Measurements from ENCODE around the gene TEKT4.
"Not testable (repeated sequence)": the region's sequence is repeated elsewhere in the genome, so short reads cannot be mapped to it uniquely, and the experiment has no call there.

Gene TEKT4

GRCh38 chr2:94872676-94873361 is 1.6 kb downstream of the TEKT4 start:
- Histone ChIP-seq H3K36me3 (ENCODE audit: insufficient read depth, low read length) (no peaks in the 10 kb centered on the region), H3K4me3 (ENCODE audit: low read length) (no peak overlapping the region), H3K9me3 (ENCODE audit: low read length) (no peaks in the 10 kb centered on the region), H3K27me3 (ENCODE audit: insufficient read depth, low read length) (peaks cover 19% of the 10 kb centered on the region), H3K4me1 (ENCODE audit: insufficient read depth, low read length) (no peaks in the 10 kb centered on the region), H2AFZ (ENCODE audit: low read depth, low read length) (no peak overlapping the region)

GRCh38 chr2:94873362-94874276 is 2.4 kb downstream of the TEKT4 start:
- no peak overlapping the region for H3K4me3 ChIP-seq (ENCODE audit: low read length)
- no peak overlapping the region for H2AFZ ChIP-seq (ENCODE audit: low read depth, low read length)
- no peaks in the 10 kb centered on the region for H3K36me3 ChIP-seq (ENCODE audit: insufficient read depth, low read length)
- no peaks in the 10 kb centered on the region for H3K9me3 ChIP-seq (ENCODE audit: low read length)
- H3K4me1 ChIP-seq (ENCODE audit: insufficient read depth, low read length): no peaks in the 10 kb centered on the region
- H3K27me3 ChIP-seq (ENCODE audit: insufficient read depth, low read length): peaks cover 19% of the 10 kb centered on the region

GRCh38 chr2:94874277-94874997 is 3.2 kb downstream of the TEKT4 start:
- H2AFZ ChIP-seq (ENCODE audit: low read depth, low read length): no peak overlapping the region
- H3K36me3 ChIP-seq (ENCODE audit: insufficient read depth, low read length): no peaks in the 10 kb centered on the region
- no peaks in the 10 kb centered on the region for H3K4me1 ChIP-seq (ENCODE audit: insufficient read depth, low read length)
- H3K9me3 ChIP-seq (ENCODE audit: low read length): no peaks in the 10 kb centered on the region
- H3K4me3 ChIP-seq (ENCODE audit: low read length): no peak overlapping the region
- peaks cover 19% of the 10 kb centered on the region for H3K27me3 ChIP-seq (ENCODE audit: insufficient read depth, low read length)

GRCh38 chr2:94875064-94875819 is 4.0 kb downstream of the TEKT4 start:
- Histone ChIP-seq H3K36me3 (ENCODE audit: insufficient read depth, low read length) (no peaks in the 10 kb centered on the region), H3K9me3 (ENCODE audit: low read length) (no peaks in the 10 kb centered on the region), H3K4me1 (ENCODE audit: insufficient read depth, low read length) (no peaks in the 10 kb centered on the region), H3K27me3 (ENCODE audit: insufficient read depth, low read length) (peaks cover 19% of the 10 kb centered on the region), H2AFZ (ENCODE audit: low read depth, low read length) (no peak overlapping the region), H3K4me3 (ENCODE audit: low read length) (no peak overlapping the region)

- H2AFZ ChIP-seq (ENCODE audit: low read depth, low read length): no peak overlapping the region
- H3K36me3 ChIP-seq (ENCODE audit: insufficient read depth, low read length): no peaks in the 10 kb centered on the region
- peaks cover 13% of the 10 kb centered on the region for H3K27me3 ChIP-seq (ENCODE audit: insufficient read depth, low read length)
- H3K4me1 ChIP-seq (ENCODE audit: insufficient read depth, low read length): no peaks in the 10 kb centered on the region
- H3K4me3 ChIP-seq (ENCODE audit: low read length): no peak overlapping the region
- H3K9me3 ChIP-seq (ENCODE audit: low read length): no peaks in the 10 kb centered on the region
These were observed 4.7 kb downstream of the TEKT4 start for GRCh38 chr2:94875820-94876522.

- Histone ChIP-seq H3K9me3 (ENCODE audit: low read length) (no peaks in the 10 kb centered on the region), H3K4me1 (ENCODE audit: insufficient read depth, low read length) (no peaks in the 10 kb centered on the region), H3K27me3 (ENCODE audit: insufficient read depth, low read length) (peaks cover 13% of the 10 kb centered on the region), H3K36me3 (ENCODE audit: insufficient read depth, low read length) (no peaks in the 10 kb centered on the region), H3K4me3 (ENCODE audit: low read length) (no peak overlapping the region), H2AFZ (ENCODE audit: low read depth, low read length) (no peak overlapping the region)
These were observed 5.3 kb downstream of the TEKT4 start for GRCh38 chr2:94876523-94876863.

- no peaks in the 10 kb centered on the region for H3K4me1 ChIP-seq (ENCODE audit: insufficient read depth, low read length)
- no peaks in the 10 kb centered on the region for H3K9me3 ChIP-seq (ENCODE audit: low read length)
- H3K4me3 ChIP-seq (ENCODE audit: low read length): no peak overlapping the region
- peaks cover 12% of the 10 kb centered on the region for H3K27me3 ChIP-seq (ENCODE audit: insufficient read depth, low read length)
- no peaks in the 10 kb centered on the region for H3K36me3 ChIP-seq (ENCODE audit: insufficient read depth, low read length)
- no peak overlapping the region for H2AFZ ChIP-seq (ENCODE audit: low read depth, low read length)
These were observed 5.9 kb downstream of the TEKT4 start for GRCh38 chr2:94877129-94877528.

- H3K9me3 ChIP-seq (ENCODE audit: low read length); H3K4me1 ChIP-seq (ENCODE audit: insufficient read depth, low read length); H3K36me3 ChIP-seq (ENCODE audit: insufficient read depth, low read length); H3K27me3 ChIP-seq (ENCODE audit: insufficient read depth, low read length); H2AFZ ChIP-seq (ENCODE audit: low read depth, low read length); H3K4me3 ChIP-seq (ENCODE audit: low read length): not testable (repeated sequence)
These were observed 7.3 kb downstream of the TEKT4 start for GRCh38 chr2:94878575-94878974.

- Histone ChIP-seq H3K27me3 (ENCODE audit: insufficient read depth, low read length) (no peaks in the 10 kb centered on the region), H3K36me3 (ENCODE audit: insufficient read depth, low read length) (no peaks in the 10 kb centered on the region), H2AFZ (ENCODE audit: low read depth, low read length) (no peak overlapping the region), H3K4me1 (ENCODE audit: insufficient read depth, low read length) (no peaks in the 10 kb centered on the region), H3K4me3 (ENCODE audit: low read length) (no peak overlapping the region), H3K9me3 (ENCODE audit: low read length) (no peaks in the 10 kb centered on the region)
These were observed 8.2 kb downstream of the TEKT4 start for GRCh38 chr2:94879314-94879981.

GRCh38 chr2:94879982-94880377 is 8.8 kb downstream of the TEKT4 start:
- H3K4me3 ChIP-seq (ENCODE audit: low read length): no peak overlapping the region
- H3K36me3 ChIP-seq (ENCODE audit: insufficient read depth, low read length): no peaks in the 10 kb centered on the region
- H3K4me1 ChIP-seq (ENCODE audit: insufficient read depth, low read length): no peaks in the 10 kb centered on the region
- no peak overlapping the region for H2AFZ ChIP-seq (ENCODE audit: low read depth, low read length)
- H3K27me3 ChIP-seq (ENCODE audit: insufficient read depth, low read length): no peaks in the 10 kb centered on the region
- H3K9me3 ChIP-seq (ENCODE audit: low read length): no peaks in the 10 kb centered on the region

- H3K4me3 ChIP-seq (ENCODE audit: low read length): no peak overlapping the region
These were observed 9.3 kb downstream of the TEKT4 start for GRCh38 chr2:94880507-94880906.

GRCh38 chr2:94881070-94881469 is 9.8 kb downstream of the TEKT4 start:
- no peaks in the 10 kb centered on the region for H3K27me3 ChIP-seq (ENCODE audit: insufficient read depth, low read length)
- no peaks in the 10 kb centered on the region for H3K9me3 ChIP-seq (ENCODE audit: low read length)
- no peak overlapping the region for H3K4me3 ChIP-seq (ENCODE audit: low read length)
- H3K36me3 ChIP-seq (ENCODE audit: insufficient read depth, low read length): no peaks in the 10 kb centered on the region
- no peak overlapping the region for H2AFZ ChIP-seq (ENCODE audit: low read depth, low read length)
- H3K4me1 ChIP-seq (ENCODE audit: insufficient read depth, low read length): no peaks in the 10 kb centered on the region

More at GRCh38 chr2:94880507-94880906, 9.3 kb downstream of the TEKT4 start:
- Histone ChIP-seq H3K27me3 (ENCODE audit: insufficient read depth, low read length) (no peaks in the 10 kb centered on the region), H3K36me3 (ENCODE audit: insufficient read depth, low read length) (no peaks in the 10 kb centered on the region), H3K9me3 (ENCODE audit: low read length) (no peaks in the 10 kb centered on the region), H2AFZ (ENCODE audit: low read depth, low read length) (no peak overlapping the region), H3K4me1 (ENCODE audit: insufficient read depth, low read length) (no peaks in the 10 kb centered on the region)
